HEK293 (cell line): Measurements from ENCODE around the gene PLEKHA8.

Source experiments
- CTCF ChIA-PET: fragments of 350-600 bp; formaldehyde crosslinking; extraction: SDS; loops from one replicate; lab custom pipeline; 2021; ENCODE audit warnings: antibody characterized with exemption; lab: Yijun Ruan, JAX
- POLR2A ChIA-PET: fragments of 300-600 bp; formaldehyde crosslinking; extraction: SDS; loops from one replicate; lab custom pipeline; 2020; ENCODE audit warnings: antibody characterized with exemption, inconsistent platforms; lab: Yijun Ruan, JAX
- H3K27ac ChIP-seq: fragments of 200-500 bp; sonication (Bioruptor generic); 2 replicates; pipeline ENCODE4 v1.5.1; 2014; ENCODE audit warnings: low read depth, low read length, control low read depth, inconsistent platforms; ENCODE audit errors: extremely low read depth
- H3K36me3 ChIP-seq, 2 experiments: fragments of 200-500 bp in 1 of 2; sonication (Bioruptor generic) in 1 of 2; 1 replicate in 1 of 2; 2 replicates in 1 of 2; pipeline ENCODE4 v1.5.1; 2014 to 2017; ENCODE audit warnings: inconsistent platforms in 2 of 2, low read length in 2 of 2; ENCODE audit not compliant: control insufficient read depth in 2 of 2, insufficient read depth in 1 of 2
- H3K4me1 ChIP-seq: fragments of 200-500 bp; sonication (Bioruptor generic); 2 replicates; pipeline ENCODE4 v1.5.1; 2014; ENCODE audit warnings: mild to moderate bottlenecking, low read length, inconsistent platforms; ENCODE audit not compliant: control insufficient read depth, insufficient read depth
- H3K4me3 ChIP-seq: 2 replicates; pipeline ENCODE4 v1.5.1; 2011; ENCODE audit warnings: low read depth, mild to moderate bottlenecking, control low read depth, low read length, moderate library complexity
- H3K9me3 ChIP-seq: fragments of 200-500 bp; sonication (Bioruptor generic); 2 replicates; pipeline ENCODE4 v1.5.1; 2014; ENCODE audit warnings: low read depth, low read length, inconsistent platforms; ENCODE audit not compliant: control insufficient read depth, insufficient read depth
- HOXA7 ChIP-seq: sonication (generic); formaldehyde crosslinking; IDR thresholded peaks from 2 replicates; pipeline ENCODE4 v1.8.1; 2022; ENCODE audit warnings: missing genetic modification reagents, borderline replicate concordance
- PRDM4 ChIP-seq: fragments of 450-650 bp; formaldehyde crosslinking; IDR thresholded peaks from 2 replicates; pipeline ENCODE4 v1.5.1; 2017; ENCODE audit warnings: missing biosample characterization, missing genetic modification characterization
- SP7 ChIP-seq: fragments of 450-650 bp; formaldehyde crosslinking; IDR thresholded peaks from 2 replicates; pipeline ENCODE4 v1.5.1; 2016; ENCODE audit warnings: missing biosample characterization, missing genetic modification characterization
- ZBTB7A ChIP-seq: fragments of 450-650 bp; formaldehyde crosslinking; IDR thresholded peaks from 2 replicates; pipeline ENCODE4 v1.5.1; 2016; ENCODE audit warnings: low read depth, missing biosample characterization, missing genetic modification characterization
- ZFHX2 ChIP-seq: fragments of 450-650 bp; formaldehyde crosslinking; conservative IDR thresholded peaks from 2 replicates; pipeline ENCODE4 v1.5.1; 2016; ENCODE audit warnings: missing biosample characterization, missing genetic modification characterization
- ZFP37 ChIP-seq: fragments of 450-650 bp; formaldehyde crosslinking; IDR thresholded peaks from 2 replicates; pipeline ENCODE4 v1.5.1; 2016; ENCODE audit warnings: missing biosample characterization, missing genetic modification characterization
- ZNF114 ChIP-seq: fragments of 450-650 bp; formaldehyde crosslinking; IDR thresholded peaks from 2 replicates; pipeline ENCODE4 v1.5.0; 2017; ENCODE audit warnings: missing biosample characterization, missing genetic modification characterization
- ZNF184 ChIP-seq: fragments of 450-650 bp; IDR thresholded peaks from 2 replicates; pipeline ENCODE4 v1.5.1; 2018; ENCODE audit warnings: missing biosample characterization, mild to moderate bottlenecking, missing genetic modification characterization
- ZNF24 ChIP-seq: fragments of 450-650 bp; formaldehyde crosslinking; IDR thresholded peaks from 2 replicates; pipeline ENCODE4 v1.5.1; 2016; ENCODE audit warnings: missing biosample characterization, missing genetic modification characterization
- ZNF366 ChIP-seq: fragments of 450-650 bp; formaldehyde crosslinking; conservative IDR thresholded peaks from 2 replicates; pipeline ENCODE4 v1.5.1; 2016; ENCODE audit warnings: missing biosample characterization, missing genetic modification characterization
- ZNF488 ChIP-seq: fragments of 450-650 bp; formaldehyde crosslinking; IDR thresholded peaks from 2 replicates; pipeline ENCODE4 v1.5.1; 2016; ENCODE audit warnings: missing biosample characterization, missing genetic modification characterization
- ZNF521 ChIP-seq: fragments of 450-650 bp; formaldehyde crosslinking; IDR thresholded peaks from 2 replicates; pipeline ENCODE4 v1.5.1; 2017; ENCODE audit warnings: missing biosample characterization, mild to moderate bottlenecking, missing genetic modification characterization
- ZNF544 ChIP-seq: fragments of 450-650 bp; formaldehyde crosslinking; IDR thresholded peaks from 2 replicates; pipeline ENCODE4 v1.5.0; 2017; ENCODE audit warnings: missing biosample characterization, missing genetic modification characterization
- ZNF548 ChIP-seq: fragments of 450-650 bp; formaldehyde crosslinking; IDR thresholded peaks from 2 replicates; pipeline ENCODE4 v1.5.1; 2016; ENCODE audit warnings: missing biosample characterization, missing genetic modification characterization
- TF ChIP-seq, protein P1 (sequence below): IDR thresholded peaks from 2 replicates; pipeline ENCODE4 v1.6.1; 2011; ENCODE audit warnings: mild to moderate bottlenecking, low read depth, low read length, borderline replicate concordance

The PLEKHA8 gene

GRCh38 chr7:30147223-30147622 is 119.0 kb downstream of the PLEKHA8 start:
- H3K4me3 ChIP-seq, result no peak overlapping the region
- POLR2A ChIA-PET, result interaction anchor here (1.4 kb wide), 1 partner anchor 331 kb away, joined by 3 read pairs; no protein-coding TSS in a partner anchor
- no peak for TF ChIP-seq ZNF488 (tag by site-specific recombination)
- no peak for TF ChIP-seq ZNF521
- TF ChIP-seq, all 188 proteins: peak for 0
- Histone ChIP-seq H3K36me3 (peaks cover 0 to 11% of the 10 kb centered on the region in 2 experiments; a peak in 1 of 3 replicates), H3K27ac (no peak overlapping the region), H3K9me3 (no peaks in the 10 kb centered on the region), H3K4me1 (peaks cover 42% of the 10 kb centered on the region)
- CTCF ChIA-PET, result interaction anchor here (0.7 kb wide), 1 partner anchor 13 kb away, joined by 3 read pairs; the partner anchor contains the start of gene MTURN

DNA sequence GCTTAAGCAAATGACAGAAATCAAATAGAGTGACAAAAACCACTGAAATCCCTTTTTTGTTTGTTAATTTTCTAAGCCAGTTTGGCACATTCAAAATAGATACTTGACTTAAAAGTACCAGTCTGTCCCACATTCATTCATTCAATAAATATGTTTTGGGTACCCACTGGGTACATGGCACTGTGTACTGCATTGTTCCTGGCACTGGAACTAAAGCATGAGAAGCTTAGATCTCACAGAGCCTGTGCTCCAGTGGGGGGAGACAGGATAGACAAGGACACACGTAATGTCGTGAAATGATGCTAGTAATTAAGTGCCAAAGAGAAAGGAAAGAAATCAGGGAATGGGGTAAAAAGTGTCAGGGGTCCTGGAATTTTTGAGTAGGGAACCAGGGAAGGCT is 119.6 kb downstream of the PLEKHA8 start:
- CTCF ChIA-PET, result no interaction called here

GRCh38 chr7:30148426-30148825 is 120.2 kb downstream of the PLEKHA8 start:
- no peak overlapping the region for H3K27ac ChIP-seq
- no peak overlapping the region for H3K4me3 ChIP-seq
- TF ChIP-seq ZFHX2 (tag by site-specific recombination), result 0 out of 2 replicates have a peak, but pooled peaks have one; percentile 18
- no peak for TF ChIP-seq ZBTB7A (tag by site-specific recombination)
- TF ChIP-seq ZFP37 (tag by site-specific recombination), result no peak
- no peak for TF ChIP-seq HOXA7
- TF ChIP-seq PRDM4, result no peak
- TF ChIP-seq, protein P1, sequence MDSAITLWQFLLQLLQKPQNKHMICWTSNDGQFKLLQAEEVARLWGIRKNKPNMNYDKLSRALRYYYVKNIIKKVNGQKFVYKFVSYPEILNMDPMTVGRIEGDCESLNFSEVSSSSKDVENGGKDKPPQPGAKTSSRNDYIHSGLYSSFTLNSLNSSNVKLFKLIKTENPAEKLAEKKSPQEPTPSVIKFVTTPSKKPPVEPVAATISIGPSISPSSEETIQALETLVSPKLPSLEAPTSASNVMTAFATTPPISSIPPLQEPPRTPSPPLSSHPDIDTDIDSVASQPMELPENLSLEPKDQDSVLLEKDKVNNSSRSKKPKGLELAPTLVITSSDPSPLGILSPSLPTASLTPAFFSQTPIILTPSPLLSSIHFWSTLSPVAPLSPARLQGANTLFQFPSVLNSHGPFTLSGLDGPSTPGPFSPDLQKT, result no peak
- no peak for TF ChIP-seq ZNF184
- CTCF ChIA-PET, result interaction anchor here (0.6 to 0.7 kb wide), 2 partner anchors 305 to 465 kb away, joined by 3 read pairs; no protein-coding TSS in a partner anchor
- peaks cover 0 to 16% of the 10 kb centered on the region in 2 experiments; a peak in 1 of 3 replicates for H3K36me3 ChIP-seq
- no peaks in the 10 kb centered on the region for H3K9me3 ChIP-seq
- H3K4me1 ChIP-seq, result peaks cover 31% of the 10 kb centered on the region
- POLR2A ChIA-PET, result no interaction called here

More for the DNA sequence above, 119.6 kb downstream of the PLEKHA8 start:
- no peaks in the 10 kb centered on the region for H3K9me3 ChIP-seq
- TF ChIP-seq SP7 (tag by site-specific recombination) (no peak), ZNF548 (tag by site-specific recombination) (no peak), ZNF366 (tag by site-specific recombination) (no peak), ZNF544 (tag by site-specific recombination) (no peak), ZNF24 (no peak), ZNF114 (no peak)
- TF ChIP-seq, all 188 proteins: peak for 0
- Histone ChIP-seq H3K27ac (no peak overlapping the region), H3K4me3 (no peak overlapping the region), H3K4me1 (peaks cover 37% of the 10 kb centered on the region), H3K36me3 (peaks cover 0 to 16% of the 10 kb centered on the region in 2 experiments; a peak in 1 of 3 replicates)
- POLR2A ChIA-PET, result no interaction called here
